NCI-H524 (cell line): ENCODE measurements around the gene SLC51B.
"Not testable (repeated sequence)": the region's sequence is repeated elsewhere in the genome, so short reads cannot be mapped to it uniquely, and the experiment has no call there.

Source experiments
- DNase-seq, 2 experiments: peaks; one replicate each; lab custom pipeline; 2025; lab: John Stamatoyannopoulos, UW

Gene SLC51B

DNA sequence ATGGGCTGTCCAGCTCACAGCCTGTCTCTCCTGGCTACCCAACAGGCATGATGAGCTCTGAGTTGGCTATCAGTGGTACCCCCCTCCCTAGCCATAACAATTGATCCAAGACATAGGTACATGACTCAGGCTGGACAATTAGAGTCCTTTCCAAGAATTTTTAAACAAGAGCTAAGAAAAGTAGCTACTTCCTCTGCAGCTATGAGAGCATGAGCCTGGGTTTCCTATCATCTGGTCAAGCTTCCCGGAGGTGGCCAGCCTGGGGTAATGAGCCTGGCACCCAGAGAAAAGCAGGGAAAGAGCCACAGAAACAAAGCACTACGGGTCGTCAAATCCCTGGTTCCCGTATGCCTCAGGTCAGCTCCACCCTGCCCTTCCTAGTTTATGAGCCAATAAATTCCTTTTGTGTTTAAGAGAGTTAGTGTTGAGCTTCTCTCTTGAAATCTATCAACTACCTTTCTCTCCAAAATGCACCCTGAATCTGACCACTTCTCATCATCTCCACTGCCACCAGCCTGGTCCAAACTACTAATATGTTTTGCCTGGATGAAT lies 2.3 kb upstream of the SLC51B start:
- no peak for DNase-seq

DNA sequence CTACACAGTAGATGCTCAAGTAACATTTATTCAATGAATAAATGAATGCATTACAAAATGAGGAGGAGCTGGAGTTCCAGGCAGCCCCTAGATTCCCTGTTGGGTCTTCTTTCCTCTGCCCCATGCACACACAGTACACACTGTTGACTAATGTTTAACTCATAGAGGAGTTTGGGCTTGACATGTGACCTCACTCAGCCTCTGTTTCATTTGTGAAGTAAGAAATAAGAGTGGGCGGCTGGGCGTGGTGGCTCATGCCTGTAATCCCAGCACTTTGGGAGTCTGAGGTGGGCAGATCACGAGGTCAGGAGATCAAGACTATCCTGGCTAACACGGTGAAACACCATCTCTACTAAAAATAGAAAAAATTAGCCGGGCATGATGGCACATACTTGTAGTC lies 969 bp upstream of the SLC51B start:
- DNase-seq = not testable (repeated sequence)

DNA sequence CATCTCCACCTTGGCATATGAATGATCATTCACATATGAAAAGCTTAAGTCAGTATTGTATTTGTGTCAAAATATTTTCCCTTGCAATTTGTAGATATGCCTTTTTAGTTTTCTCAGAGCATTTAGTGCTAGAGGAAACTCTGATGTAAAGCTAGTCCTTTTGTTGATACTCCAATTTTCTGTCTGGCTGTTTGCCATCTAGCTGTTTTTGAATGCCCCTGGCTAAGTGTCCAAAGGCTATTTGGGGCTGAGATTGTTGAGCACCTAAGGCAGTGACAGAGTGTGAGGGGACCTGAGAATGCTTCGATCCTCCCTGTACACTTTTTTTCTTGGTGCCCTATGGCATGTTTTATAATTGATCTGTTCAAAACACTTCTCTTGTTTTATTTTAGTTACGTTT lies 3.1 kb downstream of the SLC51B start:
- DNase-seq = no peak

DNA sequence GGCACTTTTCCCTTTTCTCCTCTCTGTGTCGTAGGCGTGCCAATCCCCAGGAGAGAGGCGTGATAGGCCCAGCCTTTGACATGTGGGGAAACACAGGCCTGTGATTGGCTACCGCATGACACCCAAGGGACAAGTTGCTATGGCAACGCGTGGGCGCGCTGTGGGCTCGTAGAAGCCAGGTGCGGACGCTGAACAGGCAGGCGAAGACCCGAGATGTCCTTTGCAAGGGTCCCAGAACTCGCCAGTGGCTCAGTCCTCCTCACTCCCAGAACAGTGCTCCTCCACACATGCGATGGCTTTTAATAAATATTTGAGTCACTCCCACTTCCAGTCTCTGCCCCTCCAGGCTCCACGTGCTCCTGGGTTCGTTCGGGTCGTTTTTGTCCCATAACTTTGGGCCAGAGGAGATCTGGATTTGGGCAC lies 4.2 kb downstream of the SLC51B start:
- peak; percentile 99 for DNase-seq

DNA sequence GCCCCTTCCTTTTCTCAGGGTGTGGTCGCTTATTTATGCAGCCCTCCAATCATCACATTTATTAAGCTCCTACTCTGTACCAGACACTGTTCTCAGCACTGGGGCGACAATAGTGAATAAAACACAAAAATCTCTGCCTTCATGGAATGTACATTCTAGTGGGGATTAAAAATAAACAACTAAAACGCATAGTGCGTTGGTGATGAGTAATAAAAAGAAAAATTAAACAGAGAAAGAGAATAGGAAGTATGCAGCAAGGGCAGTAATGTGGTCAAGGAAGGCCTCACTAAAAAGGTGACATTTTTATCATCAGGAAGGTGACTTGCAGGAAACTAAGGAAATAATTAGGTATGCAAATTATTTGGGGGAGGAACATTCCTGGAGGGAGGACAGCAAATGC lies 5.1 kb downstream of the SLC51B start:
- no peak for DNase-seq

DNA sequence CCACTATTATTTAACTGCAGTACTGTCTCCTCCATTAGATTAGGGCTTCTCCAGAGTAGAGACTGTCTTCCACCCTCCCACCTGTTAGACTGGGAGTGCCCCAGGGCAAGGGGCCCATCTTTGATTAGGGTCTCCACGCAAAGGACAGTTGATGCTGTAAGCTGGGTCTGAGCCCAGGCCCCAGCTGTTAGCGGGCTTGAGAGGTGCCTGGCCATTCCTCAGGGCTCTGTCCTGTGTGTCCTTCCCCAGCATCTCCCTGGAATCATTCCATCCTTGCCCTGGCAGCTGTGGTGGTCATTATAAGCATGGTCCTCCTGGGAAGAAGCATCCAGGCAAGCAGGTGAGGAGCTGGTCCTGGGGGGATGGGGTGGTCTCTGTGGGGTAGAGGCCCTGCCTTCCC lies 6.1 kb downstream of the SLC51B start:
- no peak for DNase-seq

DNA sequence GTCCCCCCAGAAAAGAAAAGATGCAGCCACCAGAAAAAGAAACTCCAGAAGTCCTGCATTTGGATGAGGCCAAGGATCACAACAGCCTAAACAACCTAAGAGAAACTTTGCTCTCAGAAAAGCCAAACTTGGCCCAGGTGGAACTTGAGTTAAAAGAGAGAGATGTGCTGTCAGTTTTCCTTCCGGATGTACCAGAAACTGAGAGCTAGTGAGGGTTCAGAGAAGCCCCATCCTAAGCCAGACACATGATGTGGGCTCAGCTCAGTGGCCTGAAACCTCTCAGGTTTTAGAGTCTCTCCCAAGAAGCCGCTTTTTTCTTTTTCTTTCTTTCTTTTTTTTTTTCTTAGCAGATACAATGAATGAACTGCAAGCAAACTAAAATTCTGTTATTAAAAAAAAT lies 7.8 kb downstream of the SLC51B start:
- no peak for DNase-seq

DNA sequence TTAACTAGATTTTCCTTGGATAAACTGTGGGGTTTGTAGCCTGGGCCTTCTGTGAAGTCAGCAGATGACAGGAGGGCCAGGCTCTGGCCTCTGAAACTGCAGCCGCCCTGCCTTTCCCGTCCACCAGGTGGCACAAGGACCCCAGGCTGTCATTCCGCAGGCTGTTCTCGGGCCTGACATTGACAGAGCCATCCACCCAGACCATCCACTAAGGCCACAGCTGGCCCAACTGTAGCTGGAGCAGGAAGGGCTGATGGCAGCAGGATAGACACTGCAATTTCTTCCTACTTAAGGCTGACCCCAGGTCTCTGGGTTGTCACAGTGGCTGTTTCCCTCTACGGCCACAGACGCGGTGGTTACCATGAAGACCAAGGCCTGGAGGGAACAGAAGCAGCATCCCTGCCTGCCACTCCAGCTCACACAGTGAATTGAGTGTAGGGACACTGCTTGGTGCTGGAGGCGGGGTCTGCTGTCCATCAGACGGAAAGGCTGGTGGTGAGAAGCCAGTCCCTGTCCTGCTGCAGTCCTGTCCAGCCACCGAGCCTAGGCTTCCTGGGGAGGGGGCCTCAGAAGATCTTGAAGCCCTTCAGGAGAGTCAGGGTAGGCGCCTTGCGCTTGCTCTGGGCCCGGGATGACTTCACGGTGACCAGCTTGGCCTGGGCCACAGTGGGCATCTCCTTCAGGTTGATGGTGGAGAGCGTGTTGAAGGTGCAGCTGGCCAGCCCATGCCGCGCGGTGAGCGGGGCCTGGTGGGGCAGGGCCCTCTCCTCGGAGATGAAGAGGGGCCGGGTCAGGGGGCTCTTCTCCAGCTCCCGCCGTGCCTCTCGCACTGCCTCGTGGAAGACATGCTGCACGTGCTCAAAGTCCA lies 9.4 kb downstream of the SLC51B start:
- DNase-seq = peak; percentile 47 to 74

DNA sequence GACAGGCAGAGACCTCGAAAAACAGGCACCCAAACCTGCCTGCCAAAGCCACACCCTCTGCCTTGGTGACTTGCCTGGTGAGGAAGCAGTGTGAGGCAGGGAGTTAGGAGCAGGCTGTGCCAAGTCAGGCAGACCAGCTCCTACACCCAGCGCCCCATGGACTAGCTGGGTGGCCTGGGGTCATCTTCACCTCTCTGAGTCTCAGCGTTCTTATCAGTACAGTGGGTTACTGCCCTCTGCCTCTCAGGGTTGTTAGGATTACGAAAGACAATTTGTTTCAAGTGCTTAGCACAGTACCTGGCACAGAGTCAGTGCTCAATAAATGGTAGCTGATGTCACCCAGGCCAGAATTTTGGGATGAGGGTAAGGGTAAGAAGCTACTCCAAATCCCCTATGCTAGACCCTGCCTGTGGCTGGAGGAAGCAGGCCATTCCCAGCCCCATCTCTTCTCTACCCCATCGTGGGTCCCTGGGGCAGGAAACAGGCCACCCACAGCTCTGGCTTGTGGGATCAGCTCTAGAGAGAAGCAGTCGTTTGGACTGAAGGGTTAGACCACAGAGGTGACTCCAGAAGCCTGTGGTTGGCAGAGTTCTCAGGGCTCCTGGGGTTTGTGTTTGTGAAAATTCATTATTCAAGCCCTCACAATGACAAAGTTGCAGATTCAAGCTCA lies 10.1 kb downstream of the SLC51B start:
- DNase-seq = no peak

DNA sequence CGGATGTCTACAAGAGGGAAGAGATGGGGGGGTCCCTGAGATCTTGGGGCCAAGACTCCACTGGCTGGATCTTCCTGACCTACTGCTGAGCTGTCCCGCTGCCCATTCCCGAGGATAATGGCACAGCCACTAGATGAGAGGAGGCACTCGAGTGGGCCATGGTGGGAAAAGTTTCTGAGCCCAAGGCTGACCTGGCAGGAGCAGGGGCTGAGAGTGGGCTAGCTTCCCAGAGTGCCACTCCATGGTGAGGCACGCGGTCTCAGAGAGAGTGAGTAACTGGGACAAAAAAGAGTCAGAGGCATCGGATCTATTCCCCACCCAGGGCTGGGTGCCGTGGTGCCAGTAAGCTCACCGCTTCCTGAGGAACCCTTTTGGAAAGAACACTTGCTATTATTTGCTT lies 10.9 kb downstream of the SLC51B start:
- no peak for DNase-seq

DNA sequence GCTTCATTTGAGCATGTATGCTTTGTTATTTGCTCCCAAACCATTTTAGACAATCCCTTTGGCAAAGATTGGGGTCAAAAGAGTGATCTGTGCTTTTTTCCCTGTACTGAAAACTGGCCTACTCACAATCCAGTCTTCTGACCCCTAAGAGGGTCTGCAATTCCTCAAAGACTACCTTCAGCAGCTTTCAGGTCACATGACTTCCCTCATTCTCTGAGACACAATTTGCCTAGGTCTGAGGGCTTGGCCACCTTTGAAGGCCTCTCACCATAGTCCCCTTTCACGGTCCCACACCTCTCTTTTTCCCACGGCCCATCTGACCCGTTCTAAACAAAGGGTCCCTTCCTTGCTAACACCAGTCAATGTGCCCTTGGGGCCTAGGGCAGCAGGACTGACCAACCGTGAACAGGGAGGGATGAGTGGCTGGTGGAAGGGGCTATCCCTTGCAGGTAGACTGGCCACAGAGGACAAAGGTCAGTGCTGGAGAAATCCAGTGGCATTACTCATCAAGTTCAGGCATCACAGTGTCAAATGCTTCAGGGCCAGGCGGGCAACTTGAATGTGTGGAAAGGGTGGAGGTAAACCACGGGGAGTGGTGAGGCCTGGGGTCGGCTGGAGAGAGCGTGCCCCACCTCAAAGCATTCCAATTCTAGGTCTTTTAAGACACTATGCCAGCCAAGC lies 11.8 kb downstream of the SLC51B start:
- DNase-seq = no peak

DNA sequence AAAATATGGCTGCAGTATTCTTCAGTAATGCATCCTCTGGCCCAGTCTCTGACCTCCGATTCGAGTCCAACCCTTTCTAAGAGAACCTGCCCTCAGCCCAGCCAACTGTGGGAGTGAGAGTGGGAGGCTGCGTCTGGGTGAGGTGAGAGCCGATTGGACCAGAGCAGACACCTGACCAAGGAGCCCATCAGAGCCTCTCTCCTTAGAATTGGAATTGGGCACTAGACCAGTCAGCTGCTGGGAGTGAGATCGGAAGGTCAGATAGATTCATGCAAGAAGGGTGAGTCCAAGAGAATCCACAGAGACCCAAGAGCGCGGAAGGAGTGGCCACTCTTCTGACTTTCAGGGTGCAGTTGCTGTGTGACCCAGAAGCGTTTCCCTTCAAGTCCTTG lies 12.4 kb downstream of the SLC51B start:
- no peak for DNase-seq

DNA sequence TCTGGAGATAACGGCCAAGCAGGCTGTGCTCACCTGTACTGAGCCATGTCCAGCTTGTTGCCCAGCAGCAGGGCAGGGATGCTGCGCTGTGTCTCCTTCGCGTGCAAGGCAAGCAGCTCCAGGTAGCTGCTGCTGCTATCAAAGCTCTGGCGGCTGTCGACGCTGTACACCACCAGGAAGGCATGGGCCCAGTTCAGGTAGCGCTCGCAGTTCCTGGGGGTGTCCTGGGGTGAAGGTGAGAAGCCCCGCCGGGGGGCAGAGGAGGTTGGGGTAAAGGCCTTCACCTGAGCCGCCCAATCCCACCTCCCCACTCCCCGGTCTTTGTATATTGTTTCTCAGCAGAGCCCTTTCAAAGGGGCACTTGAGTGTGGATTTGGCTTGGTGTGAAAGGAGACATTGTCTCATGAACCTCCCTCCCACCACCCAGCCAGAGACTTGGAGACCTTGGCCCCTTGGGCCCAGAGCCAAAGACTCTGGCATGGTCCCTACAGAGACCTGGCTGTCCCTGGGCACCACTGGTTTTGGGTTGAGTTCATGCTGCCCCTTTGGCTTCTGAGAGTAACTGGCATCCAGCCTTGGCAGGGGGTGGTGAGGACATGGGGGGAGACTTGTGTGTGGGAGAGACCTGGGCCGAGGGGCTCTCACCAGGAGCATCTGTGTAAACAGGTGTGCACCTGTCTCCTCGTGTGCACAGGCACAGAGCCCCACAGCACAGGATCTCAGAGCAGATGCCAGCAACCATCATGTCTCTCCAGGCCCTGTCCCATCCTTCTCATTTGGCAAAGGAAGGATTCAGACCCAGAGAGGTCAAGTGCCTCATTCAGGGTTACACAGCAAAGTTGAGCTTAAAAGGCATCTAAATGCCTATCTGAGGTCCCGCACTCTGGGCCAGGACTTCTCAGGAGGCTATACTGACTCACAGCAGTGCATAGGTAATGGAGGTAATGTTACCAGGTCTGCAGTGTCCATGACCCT lies 13.5 kb downstream of the SLC51B start:
- no peak for DNase-seq

DNA sequence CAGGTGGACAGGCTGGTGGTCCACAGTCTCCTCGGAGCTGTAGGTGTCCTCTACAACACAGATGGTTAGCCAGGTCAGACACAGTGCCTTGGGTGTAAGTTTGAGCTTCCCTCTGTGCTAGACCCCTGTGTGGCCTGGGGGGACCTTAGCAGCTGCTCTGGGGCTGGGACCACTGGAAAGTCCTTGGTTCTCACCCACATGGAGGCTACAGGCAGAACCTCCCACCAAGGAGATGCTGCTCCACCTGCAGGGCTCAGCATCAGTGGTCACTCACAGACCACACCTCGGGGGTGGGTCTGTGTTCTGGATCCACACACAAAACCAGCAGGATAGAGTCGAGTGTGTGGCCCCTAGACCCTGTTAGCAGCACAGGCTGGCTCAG lies 14.2 kb downstream of the SLC51B start:
- no peak for DNase-seq

DNA sequence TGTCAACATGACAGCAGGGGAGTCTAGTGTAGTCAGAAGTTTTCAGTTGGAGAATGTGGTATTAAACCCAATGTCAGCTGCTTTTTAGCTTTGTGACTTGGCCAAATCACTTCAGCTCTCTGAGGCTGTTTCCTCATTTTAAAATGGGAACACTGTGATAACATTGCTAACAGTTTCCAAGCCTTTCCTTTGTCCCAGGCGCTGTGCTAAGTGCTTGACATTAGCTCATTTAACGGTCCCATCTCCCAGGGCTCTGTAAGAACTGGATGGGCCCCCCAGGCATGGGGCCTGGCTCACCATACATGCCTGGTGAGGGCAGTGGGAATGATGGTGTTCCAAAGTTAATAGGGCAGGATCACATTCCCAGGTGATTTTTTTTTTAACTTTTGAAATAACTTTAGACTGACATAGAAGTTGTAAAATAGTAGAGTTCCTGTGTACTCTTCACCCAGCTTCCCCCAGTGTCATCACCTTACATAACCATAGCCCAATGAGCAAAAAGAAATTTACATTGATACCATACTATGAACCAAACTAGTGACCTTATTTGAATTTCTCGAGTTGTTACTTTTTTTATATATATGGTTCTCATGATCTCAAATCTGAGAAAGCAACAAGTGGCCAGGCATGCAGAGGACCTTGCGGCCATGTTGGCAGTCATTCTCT lies 14.9 kb downstream of the SLC51B start:
- no peak for DNase-seq

DNA sequence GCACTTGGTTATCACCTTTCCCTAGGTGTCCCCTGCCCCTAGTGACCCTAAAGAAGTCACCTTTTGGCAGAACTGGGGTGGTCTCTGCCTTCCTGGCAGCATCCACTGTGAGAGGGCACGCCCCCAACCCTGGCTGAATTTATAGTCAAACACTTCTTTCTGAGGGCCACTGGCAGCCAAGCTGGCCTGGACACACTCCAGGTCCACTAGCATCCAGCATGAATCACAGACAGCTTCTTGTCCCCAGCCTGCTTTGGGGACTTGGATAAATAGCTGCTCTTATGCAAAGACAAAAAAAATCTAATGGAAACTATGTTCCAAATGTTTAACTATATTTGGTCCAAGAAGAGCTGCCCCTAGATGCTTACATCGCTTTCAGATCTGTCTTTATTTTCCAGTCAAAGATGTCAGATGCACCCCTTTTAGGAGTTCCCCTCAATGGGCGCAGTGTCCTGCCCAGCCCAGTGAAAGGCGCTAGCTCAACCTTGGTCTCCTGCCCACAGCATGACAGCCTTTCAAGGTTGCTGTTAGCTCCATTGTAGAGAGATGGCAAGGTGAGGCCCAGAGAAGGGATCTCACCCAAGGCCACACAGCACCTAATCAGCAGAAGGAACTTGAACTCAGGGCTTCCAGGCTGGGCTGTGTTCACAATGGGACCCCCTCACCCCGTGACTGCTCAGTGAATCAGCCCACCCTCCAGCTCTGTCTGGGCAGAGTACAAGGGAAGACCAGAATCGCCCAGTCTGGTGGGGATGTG lies 15.6 kb downstream of the SLC51B start:
- DNase-seq = no peak

DNA sequence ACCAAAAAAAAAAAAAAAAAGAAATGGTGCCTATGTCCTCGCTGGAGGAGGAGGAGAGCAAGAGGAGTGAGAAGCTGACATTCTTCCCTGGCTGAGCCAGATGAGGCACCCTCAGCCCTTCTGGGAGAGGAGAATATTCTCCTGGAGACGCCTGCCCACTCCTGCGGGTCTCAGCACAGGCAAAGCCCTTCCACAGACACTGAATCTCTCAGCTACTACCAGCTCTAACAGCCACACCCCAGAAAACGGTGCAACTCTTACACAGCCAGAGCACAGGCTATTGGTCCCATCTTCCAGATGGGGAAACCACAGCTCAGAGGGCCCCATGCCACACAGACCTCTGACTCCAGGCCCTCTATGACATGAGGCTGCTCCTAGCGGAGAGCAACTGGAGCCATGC lies 16.9 kb downstream of the SLC51B start:
- no peak for DNase-seq

DNA sequence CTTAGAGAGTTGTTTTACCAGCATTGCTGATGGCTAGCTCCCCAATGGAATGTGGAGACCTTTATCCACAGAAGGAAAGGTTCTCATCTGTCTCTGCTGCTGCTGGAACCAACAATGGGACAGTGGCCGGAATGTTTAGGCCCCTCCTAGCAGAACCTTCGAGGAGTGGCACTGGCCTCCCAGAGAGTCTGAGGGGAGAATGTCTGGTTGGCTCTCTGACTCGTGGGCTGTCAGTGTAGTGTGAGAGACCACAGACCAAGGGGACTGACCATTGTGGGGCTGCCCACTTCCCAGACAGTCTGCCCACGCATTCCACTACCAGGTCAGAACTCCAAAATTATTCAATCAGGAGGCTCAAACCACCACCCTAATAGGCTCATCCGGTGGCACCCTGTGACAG lies 17.5 kb downstream of the SLC51B start:
- DNase-seq = no peak

DNA sequence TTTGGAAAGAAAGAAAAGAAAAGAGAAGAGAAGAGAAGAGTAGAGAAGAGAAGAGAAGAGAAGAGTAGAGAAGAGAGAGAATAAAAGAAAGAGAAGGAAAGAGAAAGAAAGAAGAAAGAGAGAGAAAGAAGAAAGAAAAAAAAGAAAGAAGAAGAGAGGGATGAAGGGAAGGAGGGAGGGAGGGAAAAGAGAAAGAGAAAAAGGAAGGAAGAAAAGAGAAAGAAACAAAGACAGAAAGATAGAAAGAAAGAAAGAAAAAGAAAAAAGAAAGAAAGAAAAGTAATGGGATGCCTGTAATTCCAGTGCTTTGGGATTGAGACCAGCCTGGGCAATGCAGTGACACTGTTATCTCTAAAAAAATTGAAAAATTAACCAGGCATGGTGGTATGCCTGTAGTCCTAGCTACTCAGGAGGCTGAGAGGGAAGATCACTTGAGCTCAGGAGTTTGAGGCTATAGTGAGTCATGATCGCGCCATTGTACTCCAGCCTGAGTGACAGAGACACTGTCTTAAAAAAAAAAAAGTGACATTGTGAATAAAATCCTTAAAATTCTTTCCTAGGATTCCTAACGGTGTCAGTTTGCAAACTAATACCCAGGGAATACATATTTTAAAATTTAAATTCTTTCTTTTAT lies 20.9 kb downstream of the SLC51B start:
- DNase-seq = no peak
